ENCODE data around the gene CHSY1. TPM values are rescaled to one million over a fixed set of nuclear protein-coding genes. Genes with fewer than 3 reads are reported as not detected.

The CHSY1 gene
- total RNA-seq, 2 experiments from 2014 or later, result 5.0 to 14.3 TPM

- Histone ChIP-seq H3K9me2 (ENCODE audit: insufficient read depth, low read length) (no peaks in the 10 kb centered on the region), H3K4me1 (ENCODE audit: insufficient read depth, low read length, poor library complexity, severe bottlenecking) (peaks cover 27% of the 10 kb centered on the region), H3K4me3 (ENCODE audit: low read depth, low read length, poor library complexity, severe bottlenecking) (no peak overlapping the region), H3K9me3 (ENCODE audit: low read length) (no peaks in the 10 kb centered on the region), H3K36me3 (ENCODE audit: insufficient read depth, low read length) (no peaks in the 10 kb centered on the region), H3K4me2 (ENCODE audit: low read length) (no peak overlapping the region), H3K79me2 (ENCODE audit: insufficient read depth, low read depth, low read length) (no peaks in the 10 kb centered on the region), H4K20me1 (ENCODE audit: insufficient read depth, low read length) (no peaks in the 10 kb centered on the region), H2AFZ (ENCODE audit: low read length) (no peak overlapping the region), H3K27ac (ENCODE audit: low read depth, low read length, poor library complexity, severe bottlenecking) (no peak overlapping the region)
- intact Hi-C loops (cut with micrococcal nuclease; ENCODE audit: unreplicated experiment), result no loop called here
- POLR2A ChIA-PET, result interaction anchor here (1.1 kb wide), 1 partner anchor 9 kb away, joined by 4 read pairs; no protein-coding TSS in a partner anchor
- TF ChIP-seq, protein P1, sequence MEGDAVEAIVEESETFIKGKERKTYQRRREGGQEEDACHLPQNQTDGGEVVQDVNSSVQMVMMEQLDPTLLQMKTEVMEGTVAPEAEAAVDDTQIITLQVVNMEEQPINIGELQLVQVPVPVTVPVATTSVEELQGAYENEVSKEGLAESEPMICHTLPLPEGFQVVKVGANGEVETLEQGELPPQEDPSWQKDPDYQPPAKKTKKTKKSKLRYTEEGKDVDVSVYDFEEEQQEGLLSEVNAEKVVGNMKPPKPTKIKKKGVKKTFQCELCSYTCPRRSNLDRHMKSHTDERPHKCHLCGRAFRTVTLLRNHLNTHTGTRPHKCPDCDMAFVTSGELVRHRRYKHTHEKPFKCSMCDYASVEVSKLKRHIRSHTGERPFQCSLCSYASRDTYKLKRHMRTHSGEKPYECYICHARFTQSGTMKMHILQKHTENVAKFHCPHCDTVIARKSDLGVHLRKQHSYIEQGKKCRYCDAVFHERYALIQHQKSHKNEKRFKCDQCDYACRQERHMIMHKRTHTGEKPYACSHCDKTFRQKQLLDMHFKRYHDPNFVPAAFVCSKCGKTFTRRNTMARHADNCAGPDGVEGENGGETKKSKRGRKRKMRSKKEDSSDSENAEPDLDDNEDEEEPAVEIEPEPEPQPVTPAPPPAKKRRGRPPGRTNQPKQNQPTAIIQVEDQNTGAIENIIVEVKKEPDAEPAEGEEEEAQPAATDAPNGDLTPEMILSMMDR (conservative IDR thresholded peaks at IDR 0.05; ENCODE audit: low read length), result no peak
- TF ChIP-seq EZH2phosphoT487 (IDR thresholded peaks at IDR 0.05; ENCODE audit: borderline replicate concordance, low read depth, low read length), result no peak
- CTCF ChIA-PET (ENCODE audit: unreplicated experiment), result no interaction called here
- BruUV-seq (replicated peaks), result no TSS peak
- DNase-seq (ENCODE audit: low spot score), result no peak
Observed at GRCh38 chr15:101201411-101202174, 50.3 kb downstream of the CHSY1 start.

- ChIA-PET POLR2A (no interaction called here), CTCF (ENCODE audit: unreplicated experiment) (no interaction called here)
- no peak overlapping the region for H2AFZ ChIP-seq (ENCODE audit: low read length)
- no TSS peak for BruUV-seq (replicated peaks)
- no peaks in the 10 kb centered on the region for H4K20me1 ChIP-seq (ENCODE audit: insufficient read depth, low read length)
- no peaks in the 10 kb centered on the region for H3K36me3 ChIP-seq (ENCODE audit: insufficient read depth, low read length)
- peak overlapping the region; percentile 8 for H3K4me3 ChIP-seq (ENCODE audit: low read depth, low read length, poor library complexity, severe bottlenecking)
- no peak for DNase-seq (ENCODE audit: low spot score)
- TF ChIP-seq, protein P1 (conservative IDR thresholded peaks at IDR 0.05; ENCODE audit: low read length), result no peak
- TF ChIP-seq EZH2phosphoT487 (IDR thresholded peaks at IDR 0.05; ENCODE audit: borderline replicate concordance, low read depth, low read length), result no peak
- no peaks in the 10 kb centered on the region for H3K9me2 ChIP-seq (ENCODE audit: insufficient read depth, low read length)
- intact Hi-C loops (cut with micrococcal nuclease; ENCODE audit: unreplicated experiment), result no loop called here
- H3K4me2 ChIP-seq (ENCODE audit: low read length), result peak overlapping the region; percentile 50
- H3K9me3 ChIP-seq (ENCODE audit: low read length), result no peaks in the 10 kb centered on the region
- H3K79me2 ChIP-seq (ENCODE audit: insufficient read depth, low read depth, low read length), result no peaks in the 10 kb centered on the region
- peak overlapping the region; percentile 15 for H3K27ac ChIP-seq (ENCODE audit: low read depth, low read length, poor library complexity, severe bottlenecking)
- peaks cover 27% of the 10 kb centered on the region for H3K4me1 ChIP-seq (ENCODE audit: insufficient read depth, low read length, poor library complexity, severe bottlenecking)
Observed at GRCh38 chr15:101200181-101200580, 51.7 kb downstream of the CHSY1 start.

- TF ChIP-seq, protein P1 (conservative IDR thresholded peaks at IDR 0.05; ENCODE audit: low read length), result no peak
- no peak for TF ChIP-seq EZH2phosphoT487 (IDR thresholded peaks at IDR 0.05; ENCODE audit: borderline replicate concordance, low read depth, low read length)
- Histone ChIP-seq H3K79me2 (ENCODE audit: insufficient read depth, low read depth, low read length) (no peaks in the 10 kb centered on the region), H3K9me3 (ENCODE audit: low read length) (no peaks in the 10 kb centered on the region), H3K27ac (ENCODE audit: low read depth, low read length, poor library complexity, severe bottlenecking) (no peak overlapping the region), H3K4me1 (ENCODE audit: insufficient read depth, low read length, poor library complexity, severe bottlenecking) (peaks cover 27% of the 10 kb centered on the region), H2AFZ (ENCODE audit: low read length) (no peak overlapping the region), H4K20me1 (ENCODE audit: insufficient read depth, low read length) (no peaks in the 10 kb centered on the region; the same call in 1 of the 2 replicates), H3K4me2 (ENCODE audit: low read length) (peak overlapping the region; percentile 50), H3K9me2 (ENCODE audit: insufficient read depth, low read length) (no peaks in the 10 kb centered on the region), H3K36me3 (ENCODE audit: insufficient read depth, low read length) (no peaks in the 10 kb centered on the region), H3K4me3 (ENCODE audit: low read depth, low read length, poor library complexity, severe bottlenecking) (no peak overlapping the region)
- ChIA-PET POLR2A (no interaction called here), CTCF (ENCODE audit: unreplicated experiment) (no interaction called here)
- intact Hi-C loops (cut with micrococcal nuclease; ENCODE audit: unreplicated experiment), result loop anchor here (2.0 to 5.0 kb wide), 2 partner anchors 46 to 71 kb away; no protein-coding TSS in a partner anchor
- DNase-seq (ENCODE audit: low spot score), result no peak
- BruUV-seq (replicated peaks), result no TSS peak
Observed at GRCh38 chr15:101198800-101199199, 53.0 kb downstream of the CHSY1 start.
